Activated T-helper 2 cell treated with anti-CD3 and anti-CD28 coated beads, Interferon-gamma antibody, Interleukin-2, Interleukin-4, amounts not matched to agents 10 μg/mL and 5 μg/mL and 100 μg/mL, durations not matched to agents 14 hours and 24 hours and 36 hours (primary cell): ENCODE data around the gene RFC1. TPM values are rescaled to one million over a fixed set of nuclear protein-coding genes. Genes with fewer than 3 reads are reported as not detected.
"Not testable (repeated sequence)": the region's sequence is repeated elsewhere in the genome, so short reads cannot be mapped to it uniquely, and the experiment has no call there.

Source experiments
- DNase-seq: peaks from one replicate; pipeline ENCODE4 v3.0.0; 2021; ENCODE audit warnings: low spot score
- H3K27ac Mint-ChIP-seq: one replicate; pipeline ENCODE4 v1.8.0; 2021; ENCODE audit warnings: mixed read lengths
- H3K27me3 Mint-ChIP-seq: one replicate; pipeline ENCODE4 v1.8.0; 2021; ENCODE audit warnings: low read depth, mixed read lengths
- H3K36me3 Mint-ChIP-seq: one replicate; pipeline ENCODE4 v1.8.0; 2021; ENCODE audit warnings: low read depth, mixed read lengths
- H3K4me1 Mint-ChIP-seq: one replicate; pipeline ENCODE4 v1.8.0; 2021; ENCODE audit warnings: low read depth, mixed read lengths
- H3K4me3 Mint-ChIP-seq: one replicate; pipeline ENCODE4 v1.8.0; 2021; ENCODE audit warnings: low read depth, mild to moderate bottlenecking, moderate library complexity, mixed read lengths
- H3K9me3 Mint-ChIP-seq: one replicate; pipeline ENCODE4 v1.8.0; 2021; ENCODE audit warnings: mixed read lengths
- intact Hi-C: fragments of 100-400 bp; cut with micrococcal nuclease; formaldehyde crosslinking; loops from one replicate; pipeline ENCODE4 v1.15.1; 2023
- total RNA-seq: library from RNA; stranded (reverse); gene quantifications from 2 replicates; pipeline ENCODE4 v1.2.3, GENCODE V29; 2022

RFC1 gene
- total RNA-seq, 1 donor from 2014 or later: 64.7 TPM

DNA sequence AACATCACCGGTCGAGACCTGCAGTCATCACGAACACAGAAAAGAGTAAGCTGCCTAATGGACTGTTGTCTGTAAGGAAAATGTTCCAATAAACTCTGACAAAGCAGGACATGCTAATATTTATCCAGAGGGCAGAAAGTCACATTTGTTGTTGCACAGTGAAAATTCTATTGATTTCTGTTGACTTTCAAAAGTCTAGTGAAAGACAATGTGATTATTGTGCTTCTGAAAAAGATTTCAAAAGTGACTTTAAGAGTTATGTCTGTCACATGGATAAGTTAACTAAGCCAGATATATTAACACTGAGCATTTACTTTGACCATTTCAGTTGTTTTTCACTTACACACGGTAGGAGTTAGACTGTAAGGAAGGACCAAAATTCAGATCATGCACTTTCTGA, 9.3 kb upstream of the RFC1 start:
- peaks cover 29% of the 10 kb centered on the region for H3K27me3 Mint-ChIP-seq
- H3K36me3 Mint-ChIP-seq: peaks cover 5% of the 10 kb centered on the region
- no peak for DNase-seq
- intact Hi-C loops: no loop called here
- H3K4me3 Mint-ChIP-seq: no peak overlapping the region
- no peaks in the 10 kb centered on the region for H3K4me1 Mint-ChIP-seq
- H3K9me3 Mint-ChIP-seq: peaks cover 36% of the 10 kb centered on the region
- H3K27ac Mint-ChIP-seq: no peak overlapping the region

DNA sequence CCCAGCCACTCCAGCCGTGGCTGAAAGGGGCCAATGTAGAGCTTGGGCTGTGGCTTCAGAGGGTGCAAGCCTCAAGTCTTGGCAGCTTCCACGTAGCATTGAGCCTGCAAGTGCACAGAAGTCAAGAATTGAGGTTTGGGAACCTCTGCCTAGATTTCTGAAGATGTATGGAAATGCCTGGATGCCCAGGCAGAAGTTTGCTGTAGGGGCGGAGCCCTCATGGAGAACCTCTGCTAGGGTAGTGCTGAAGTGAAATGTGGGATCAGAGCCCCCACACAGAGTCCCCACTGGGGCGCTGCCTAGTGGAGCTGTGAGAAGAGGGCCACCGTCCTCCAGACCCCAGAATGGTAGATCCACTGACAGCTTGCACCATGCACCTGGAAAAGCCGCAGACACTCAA, 5.0 kb upstream of the RFC1 start:
- H3K4me3 Mint-ChIP-seq, H3K4me1 Mint-ChIP-seq, intact Hi-C loops, DNase-seq, H3K27ac Mint-ChIP-seq, H3K36me3 Mint-ChIP-seq, H3K27me3 Mint-ChIP-seq: not testable (repeated sequence)
- peaks cover 33% of the 10 kb centered on the region for H3K9me3 Mint-ChIP-seq

DNA sequence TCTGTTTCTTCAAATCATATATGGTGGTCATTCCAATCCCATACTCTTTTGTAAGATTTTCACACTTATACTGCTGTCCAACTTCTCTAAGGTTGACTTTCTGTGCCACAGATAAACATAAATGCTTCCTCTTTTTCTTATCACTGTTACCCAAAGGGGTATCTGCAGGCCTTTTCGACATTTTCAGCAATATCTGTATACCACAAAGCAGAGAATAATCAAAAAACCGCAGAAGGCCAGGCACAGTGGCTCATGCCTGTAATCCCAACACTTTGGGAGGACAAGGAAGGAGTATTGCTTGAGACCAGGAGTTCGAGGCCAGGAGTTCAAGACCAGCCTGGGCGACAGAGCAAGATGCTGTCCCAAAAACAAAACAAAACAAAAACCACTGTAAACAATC, 3.1 kb upstream of the RFC1 start:
- Mint-ChIP-seq H3K27me3 (peaks cover 1% of the 10 kb centered on the region), H3K4me1 (peaks cover 14% of the 10 kb centered on the region), H3K36me3 (peaks cover 15% of the 10 kb centered on the region), H3K9me3 (peaks cover 33% of the 10 kb centered on the region), H3K4me3 (no peak overlapping the region), H3K27ac (no peak overlapping the region)
- intact Hi-C loops: no loop called here
- no peak for DNase-seq

- Mint-ChIP-seq H3K4me1 (peaks cover 27% of the 10 kb centered on the region), H3K36me3 (peaks cover 24% of the 10 kb centered on the region), H3K9me3 (peaks cover 25% of the 10 kb centered on the region), H3K4me3 (peak overlapping the region; percentile 90), H3K27me3 (peaks cover 1% of the 10 kb centered on the region), H3K27ac (no peak overlapping the region)
- DNase-seq: no peak
- intact Hi-C loops: loop anchor here (2.0 kb wide), 1 partner anchor 184 kb away; the partner anchor contains the start of gene WDR19
Measured at GRCh38 chr4:39367166-39367565, 1.0 kb upstream of the RFC1 start.

DNA sequence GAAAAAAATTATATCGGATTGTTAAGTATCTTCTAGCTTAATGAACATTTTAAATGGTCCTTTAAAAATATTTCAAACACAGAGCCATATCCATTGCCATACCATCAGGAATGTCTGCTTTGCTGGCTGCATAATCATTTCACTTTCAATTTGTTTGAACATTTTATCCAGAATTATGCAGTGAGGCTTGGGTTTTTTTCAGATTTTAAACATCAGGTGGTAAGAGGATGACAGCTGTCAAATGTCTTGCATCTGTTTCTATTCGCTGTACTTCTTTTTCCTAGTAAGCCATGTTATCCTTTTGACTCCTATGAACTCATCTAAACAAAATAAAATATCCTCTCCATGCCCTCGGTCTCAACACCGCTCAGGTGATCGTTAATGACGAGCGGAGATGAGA, 802 bp downstream of the RFC1 start:
- Mint-ChIP-seq H3K4me3 (peak overlapping the region; percentile 90), H3K27ac (peak overlapping the region; percentile 86), H3K9me3 (peaks cover 9% of the 10 kb centered on the region), H3K27me3 (peaks cover 1% of the 10 kb centered on the region), H3K36me3 (peaks cover 29% of the 10 kb centered on the region), H3K4me1 (peaks cover 31% of the 10 kb centered on the region)
- intact Hi-C loops: loop anchor here (2.0 kb wide), 1 partner anchor 93 kb away; the partner anchor contains the start of genes LIAS and RPL9
- DNase-seq: no peak

GRCh38 chr4:39363773-39364393, 2.3 kb downstream of the RFC1 start:
- Mint-ChIP-seq H3K4me3 (peak overlapping the region; percentile 78), H3K27ac (peak overlapping the region; percentile 74), H3K36me3 (peaks cover 32% of the 10 kb centered on the region), H3K9me3 (peaks cover 5% of the 10 kb centered on the region), H3K27me3 (peaks cover 1% of the 10 kb centered on the region), H3K4me1 (peaks cover 34% of the 10 kb centered on the region)
- intact Hi-C loops: loop anchor here (2.0 kb wide), 1 partner anchor 95 kb away; the partner anchor contains the start of genes LIAS and RPL9
- no peak for DNase-seq

DNA sequence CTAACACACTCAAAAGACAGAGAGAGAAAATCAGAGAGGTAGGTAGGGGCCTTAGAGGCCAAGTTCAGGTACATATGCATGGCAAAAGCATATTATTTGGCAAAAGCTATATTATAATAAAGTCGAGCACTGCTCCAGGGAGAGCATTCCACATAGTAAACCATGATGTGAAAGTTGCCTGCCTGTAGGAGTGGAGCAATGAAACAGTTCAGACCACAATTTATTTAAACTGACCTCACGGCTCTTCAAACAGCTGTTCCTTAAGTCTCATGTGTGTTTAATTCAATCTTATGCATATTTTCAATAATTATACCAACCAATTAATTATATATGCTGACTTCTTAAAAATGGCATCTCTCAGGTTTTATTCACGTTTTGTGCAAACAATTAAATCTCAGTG, 3.3 kb downstream of the RFC1 start:
- H3K27ac Mint-ChIP-seq: peak overlapping the region; percentile 4
- intact Hi-C loops: no loop called here
- peaks cover 38% of the 10 kb centered on the region for H3K4me1 Mint-ChIP-seq

GRCh38 chr4:39360611-39361010, 5.6 kb downstream of the RFC1 start:
- H3K9me3 Mint-ChIP-seq, H3K4me3 Mint-ChIP-seq, H3K27me3 Mint-ChIP-seq, H3K27ac Mint-ChIP-seq, DNase-seq, intact Hi-C loops: not testable (repeated sequence)
- H3K4me1 Mint-ChIP-seq: peaks cover 39% of the 10 kb centered on the region
- H3K36me3 Mint-ChIP-seq: peaks cover 38% of the 10 kb centered on the region

More for the DNA sequence above, 3.3 kb downstream of the RFC1 start:
- no peak for DNase-seq
- H3K4me3 Mint-ChIP-seq: no peak overlapping the region
- no peaks in the 10 kb centered on the region for H3K27me3 Mint-ChIP-seq
- no peaks in the 10 kb centered on the region for H3K9me3 Mint-ChIP-seq
- H3K36me3 Mint-ChIP-seq: peaks cover 36% of the 10 kb centered on the region

DNA sequence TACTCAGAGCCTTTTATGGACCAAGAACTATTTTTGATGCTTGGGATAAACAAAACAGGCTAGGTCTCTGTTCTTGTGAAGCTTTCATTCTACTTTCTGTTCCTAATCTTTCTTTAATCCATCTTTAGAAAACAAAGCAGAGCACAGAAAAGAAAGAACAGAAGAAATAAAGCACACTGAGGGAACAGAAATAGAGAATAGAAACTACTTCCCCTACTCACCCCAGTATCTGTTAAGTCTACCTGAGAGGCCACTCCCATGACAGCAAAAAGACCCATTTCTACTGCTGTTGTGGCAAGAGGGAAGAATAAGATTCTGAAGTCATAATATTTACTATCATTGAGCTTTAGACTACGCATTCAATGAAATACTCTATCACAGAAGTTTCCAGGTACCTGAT, 9.2 kb downstream of the RFC1 start:
- no peak overlapping the region for H3K4me3 Mint-ChIP-seq
- intact Hi-C loops: no loop called here
- no peaks in the 10 kb centered on the region for H3K9me3 Mint-ChIP-seq
- H3K27me3 Mint-ChIP-seq: no peaks in the 10 kb centered on the region
- H3K4me1 Mint-ChIP-seq: peaks cover 47% of the 10 kb centered on the region
- H3K27ac Mint-ChIP-seq: peak overlapping the region; percentile 19
- peaks cover 37% of the 10 kb centered on the region for H3K36me3 Mint-ChIP-seq
- no peak for DNase-seq

DNA sequence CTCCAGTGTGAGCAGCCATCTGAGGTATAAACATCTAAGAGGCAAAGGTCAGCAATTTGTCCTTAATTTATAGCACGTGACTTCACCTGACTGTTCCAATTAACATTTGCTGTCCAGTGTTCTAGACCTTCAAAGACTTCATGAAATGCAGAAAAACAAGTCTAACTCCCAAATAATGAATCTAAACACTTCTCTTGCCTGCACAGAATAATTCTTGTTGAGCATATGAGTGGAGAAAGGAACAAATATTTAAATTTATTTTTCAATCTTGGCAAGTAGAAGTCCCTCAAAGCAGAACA, 12.0 kb downstream of the RFC1 start:
- H3K27me3 Mint-ChIP-seq: no peaks in the 10 kb centered on the region
- peak overlapping the region; percentile 93 for H3K27ac Mint-ChIP-seq
- peak overlapping the region; percentile 72 for H3K4me3 Mint-ChIP-seq
- H3K4me1 Mint-ChIP-seq: peaks cover 51% of the 10 kb centered on the region
- intact Hi-C loops: loop anchor here (5.0 kb wide), 5 partner anchors 322 to 703 kb away; partner anchors contain the start of genes N4BP2, TMEM156 and UBE2K
- peaks cover 12% of the 10 kb centered on the region for H3K9me3 Mint-ChIP-seq
- peaks cover 53% of the 10 kb centered on the region for H3K36me3 Mint-ChIP-seq
- no peak for DNase-seq

DNA sequence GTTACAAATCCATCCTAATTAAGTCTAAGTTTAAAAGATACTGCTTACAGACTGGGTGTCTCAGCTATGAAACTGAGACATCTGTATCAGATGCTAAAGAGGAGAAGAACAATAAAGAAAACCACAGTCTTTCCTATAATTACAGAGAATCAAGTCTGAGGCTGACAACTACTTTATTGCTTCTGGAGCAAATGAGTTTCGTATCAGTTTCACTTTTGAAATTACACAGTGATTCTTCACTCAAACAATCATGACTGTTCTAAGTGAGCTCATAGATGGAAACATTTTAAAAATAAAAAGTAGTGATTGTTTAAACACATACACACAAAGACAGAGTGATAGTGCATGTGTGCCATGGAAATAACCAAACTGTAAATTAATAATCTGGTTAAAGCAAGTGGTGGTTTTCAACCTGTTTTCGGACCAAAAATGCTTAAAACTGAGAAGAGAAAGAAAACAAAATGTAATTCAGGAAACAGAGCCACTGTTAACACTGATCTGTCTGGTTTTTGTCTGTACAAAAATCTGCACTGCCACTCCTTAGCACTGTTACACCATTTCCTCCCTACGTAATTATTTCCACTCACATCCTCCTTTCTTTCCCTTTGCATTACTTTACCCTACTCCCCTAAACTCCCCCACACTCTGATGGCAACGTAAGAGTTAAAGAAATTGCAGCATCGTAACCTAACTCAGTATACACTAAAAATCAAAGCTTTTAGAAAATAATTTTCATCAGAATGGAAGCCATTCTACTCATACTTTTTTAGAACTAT, 12.5 kb downstream of the RFC1 start:
- intact Hi-C loops: loop anchor here (1.0 to 5.0 kb wide), 7 partner anchors 13 to 704 kb away; partner anchors contain the start of genes LIAS, N4BP2, RFC1 and RPL9
- H3K36me3 Mint-ChIP-seq: peaks cover 53% of the 10 kb centered on the region

GRCh38 chr4:39353149-39353477, 13.0 kb downstream of the RFC1 start:
- not testable (repeated sequence) for H3K27me3 Mint-ChIP-seq, DNase-seq
- peaks cover 55% of the 10 kb centered on the region for H3K4me1 Mint-ChIP-seq
- peaks cover 15% of the 10 kb centered on the region for H3K9me3 Mint-ChIP-seq
- intact Hi-C loops: loop anchor here (1.0 to 5.0 kb wide), 7 partner anchors 13 to 704 kb away; partner anchors contain the start of genes LIAS, N4BP2, RFC1 and RPL9
- peak overlapping the region; percentile 72 for H3K4me3 Mint-ChIP-seq
- H3K36me3 Mint-ChIP-seq: peaks cover 55% of the 10 kb centered on the region
- H3K27ac Mint-ChIP-seq: peak overlapping the region; percentile 93

More for the DNA sequence above, 12.5 kb downstream of the RFC1 start:
- peak overlapping the region; percentile 72 for H3K4me3 Mint-ChIP-seq
- no peaks in the 10 kb centered on the region for H3K27me3 Mint-ChIP-seq
- peaks cover 52% of the 10 kb centered on the region for H3K4me1 Mint-ChIP-seq
- DNase-seq: no peak
- H3K27ac Mint-ChIP-seq: peak overlapping the region; percentile 93
- peaks cover 15% of the 10 kb centered on the region for H3K9me3 Mint-ChIP-seq

GRCh38 chr4:39349326-39349725, 16.8 kb downstream of the RFC1 start:
- Mint-ChIP-seq H3K4me1 (peaks cover 52% of the 10 kb centered on the region), H3K9me3 (peaks cover 15% of the 10 kb centered on the region), H3K27ac (peak overlapping the region; percentile 58), H3K4me3 (no peak overlapping the region), H3K27me3 (no peaks in the 10 kb centered on the region), H3K36me3 (peaks cover 61% of the 10 kb centered on the region)
- intact Hi-C loops: no loop called here
- no peak for DNase-seq
